Motor neuron (in vitro differentiated cells): ENCODE results near the gene PSMD4. TPM values are rescaled to one million over a fixed set of nuclear protein-coding genes. Genes with fewer than 3 reads are reported as not detected.

Experiments
- ATAC-seq, 8 experiments: fragments of 200-7000 bp; cut with Tn5 transposase; replicated peaks in 6 of 8; 2 replicates each; pipeline ENCODE4 v1.8.0; 2021; ENCODE audit warnings: mild to moderate bottlenecking in 8 of 8, moderate library complexity in 8 of 8
- H3K27ac ChIP-seq, 2 donors: fragments of 250-450 bp; sonication (Bioruptor Pico); 2 replicates each; pipeline ENCODE4 v1.9.0; 2021; ENCODE audit warnings: antibody characterized with exemption in 2 of 2, mild to moderate bottlenecking in 2 of 2, moderate library complexity in 1 of 2
- H3K4me1 ChIP-seq, 2 donors: fragments of 250-450 bp; sonication (Bioruptor Pico); replicated peaks in 1 of 2; 2 replicates each; pipeline ENCODE4 v1.6.1; 2021; ENCODE audit warnings: antibody characterized with exemption in 2 of 2, mild to moderate bottlenecking in 2 of 2, moderate library complexity in 1 of 2
- H3K4me3 ChIP-seq, 5 donors: fragments of 250-450 bp; sonication (Bioruptor Pico); 2 replicates each; pipeline ENCODE4 v1.9.0; 2021; ENCODE audit warnings: antibody characterized with exemption in 5 of 5, mild to moderate bottlenecking in 5 of 5, moderate library complexity in 4 of 5
- WGBS, 10 experiments: fragments of 450-650 bp; shearing (Covaris generic); methylation state at CpG; one replicate each; pipeline ENCODE4 v1.0.0; 2022; 5-methylcytosine and 5-hydroxymethylcytosine counted together
- in situ Hi-C, 9 experiments: fragments of 400-800 bp; cut with MboI; loops; one replicate each; pipeline ENCODE4 v1.15.0; 2021; ENCODE audit warnings: low sequenced_read_pairs in 9 of 9, low pct_unique_long_range_greater_than_20kb in 2 of 9; ENCODE audit not compliant: unreplicated experiment in 9 of 9
- total RNA-seq, 8 experiments: library from RNA; unstranded; fragments of 300-600 nt; gene quantifications; 2 replicates each; pipeline versions ENCODE4 v1.2.3 to v1.2.4, GENCODE V29; 2022

Gene PSMD4
- total RNA-seq, 8 experiments from 2014 or later, result 187 to 376 (median 247) TPM

- peaks cover 9 to 10% of the 10 kb centered on the region in 2 donors for H3K4me1 ChIP-seq
- 0 to 2% (median 0%) methylated on average over 3 to 10 of the region's 74 CpGs; no CpG with 5 or more reads in 5 of the 10 experiments for WGBS, 10 experiments
- H3K4me3 ChIP-seq, result peak within 1 kb of the TSS; percentile 53 to 85 (median 59)
- in situ Hi-C loops, result no loop called here
- H3K27ac ChIP-seq, result peak within 1 kb of the TSS; percentile 93 to 95
- peak; percentile 81 to 93 (median 92) for ATAC-seq
These were observed 27.7 kb downstream of the PSMD4 start, which contains the start of gene ZNF687 for GRCh38 chr1:151281969-151282882. ZNF687 (plus strand) TSS chr1:151282299; CDS start chr1:151286292, 3,993 bp downstream.

DNA sequence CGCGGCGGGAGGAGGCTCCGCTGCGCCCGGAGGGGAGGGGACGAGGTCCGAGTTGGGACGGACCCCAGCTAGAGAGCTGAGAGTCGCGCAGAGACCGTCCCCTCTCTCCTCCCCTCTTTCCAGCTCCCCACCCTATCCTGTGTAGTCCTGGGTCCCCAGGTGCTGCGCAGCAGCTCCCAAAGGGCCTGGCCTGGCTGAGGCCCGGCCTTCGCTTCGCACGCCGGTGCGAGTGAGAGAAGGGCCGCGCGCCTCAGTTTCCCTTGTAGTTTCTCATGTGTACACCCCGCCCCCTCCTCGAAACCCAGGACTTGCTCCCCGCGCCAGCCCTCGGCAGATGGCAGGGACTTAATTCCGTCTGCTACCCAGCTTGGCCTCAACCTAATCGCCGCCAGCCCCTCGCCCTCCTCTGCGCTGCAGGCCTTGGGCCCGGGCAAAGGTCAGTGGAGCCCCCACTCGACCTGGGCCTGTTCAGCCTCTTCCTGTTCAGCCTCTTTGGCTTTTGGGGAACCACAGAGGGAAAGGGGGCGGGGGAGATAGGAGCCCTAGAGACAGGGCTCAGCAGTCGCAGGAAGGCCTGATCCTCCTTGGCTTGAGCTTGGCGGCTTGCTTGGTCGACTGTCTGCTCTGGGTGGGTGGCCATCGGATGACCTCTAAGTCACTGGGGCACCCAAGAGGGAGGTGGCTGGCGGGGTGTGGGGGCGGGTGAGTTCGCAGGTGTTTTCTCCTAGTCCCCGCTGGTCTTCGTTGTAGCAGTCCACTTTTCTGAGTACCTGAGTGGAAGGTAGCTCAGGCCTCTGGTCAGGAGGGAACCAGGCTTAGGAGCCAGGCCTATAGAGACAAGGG is 28.6 kb downstream of the PSMD4 start:
- H3K27ac ChIP-seq, result peak overlapping the region; percentile 70 to 84
- ATAC-seq, result no peak
- in situ Hi-C loops, result no loop called here
- WGBS, 10 experiments, result 0 to 3% (median 1%) methylated on average over 5 to 6 of the region's 44 CpGs; no CpG with 5 or more reads in 6 of the 10 experiments
- H3K4me1 ChIP-seq, result peaks cover 9 to 10% of the 10 kb centered on the region in 2 donors
- H3K4me3 ChIP-seq, result peak overlapping the region; percentile 53 to 85 (median 59)

DNA sequence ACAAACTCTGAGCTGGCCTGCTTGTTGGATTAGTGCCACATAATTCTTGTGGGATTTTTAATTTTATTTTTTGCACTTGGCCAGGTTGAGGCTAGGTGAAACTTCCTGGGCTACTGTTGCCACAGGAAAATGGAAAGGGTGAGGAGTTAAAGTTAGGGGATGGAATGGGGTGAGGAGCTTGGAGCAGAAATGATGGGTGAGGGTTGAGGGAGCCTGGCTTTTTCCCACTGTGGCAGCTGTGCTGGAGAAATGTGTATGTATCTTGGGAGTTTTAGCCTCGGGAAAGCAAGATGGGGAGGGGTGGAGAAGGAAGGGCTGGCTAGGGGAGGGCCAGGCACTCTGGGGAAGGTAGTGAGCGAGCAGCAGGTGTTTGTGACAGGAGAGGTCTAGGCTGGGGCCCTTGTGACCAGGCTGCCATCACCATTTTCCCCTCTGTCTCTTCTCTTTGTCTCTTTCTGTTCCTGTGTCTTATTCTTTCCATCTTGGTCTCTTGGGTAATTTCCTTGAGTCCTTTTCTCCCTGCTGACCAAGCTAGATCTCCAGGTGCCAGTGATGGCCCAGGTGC is 29.6 kb downstream of the PSMD4 start:
- in situ Hi-C loops, result no loop called here
- peaks cover 9 to 10% of the 10 kb centered on the region in 2 donors for H3K4me1 ChIP-seq
- ATAC-seq, result no peak
- H3K27ac ChIP-seq, result no peak overlapping the region
- peak overlapping the region in 3 of 5 donors; percentile 53 to 85 (median 59) for H3K4me3 ChIP-seq
- WGBS, 10 experiments, result 0 to 86% (median 39%) methylated on average over 1 of the region's 2 CpGs; no CpG with 5 or more reads in 6 of the 10 experiments

GRCh38 chr1:151286619-151287340 is 32.2 kb downstream of the PSMD4 start:
- ATAC-seq, result no peak
- H3K27ac ChIP-seq, result no peak overlapping the region
- in situ Hi-C loops, result no loop called here

GRCh38 chr1:151287341-151287699 is 32.8 kb downstream of the PSMD4 start:
- H3K4me1 ChIP-seq, result peaks cover 9 to 10% of the 10 kb centered on the region in 2 donors
- WGBS, 10 experiments, result 83 to 100% (median 100%) methylated on average over 1 to 5 of the region's 7 CpGs; no CpG with 5 or more reads in 5 of the 10 experiments
- no peak overlapping the region for H3K4me3 ChIP-seq
- no peak overlapping the region for H3K27ac ChIP-seq
- no peak for ATAC-seq
- in situ Hi-C loops, result no loop called here

More at GRCh38 chr1:151286619-151287340, 32.2 kb downstream of the PSMD4 start:
- Histone ChIP-seq H3K4me1 (peaks cover 9 to 10% of the 10 kb centered on the region in 2 donors), H3K4me3 (no peak overlapping the region)
- 90 to 100% (median 93%) methylated on average over 1 to 10 of the region's 10 CpGs; no CpG with 5 or more reads in 5 of the 10 experiments for WGBS, 10 experiments

- no peak for ATAC-seq
- H3K4me3 ChIP-seq, result no peak overlapping the region
- in situ Hi-C loops, result no loop called here
- no peak overlapping the region for H3K27ac ChIP-seq
- WGBS, 10 experiments, result 67 to 100% (median 95%) methylated on average over 1 to 16 of the region's 22 CpGs; no CpG with 5 or more reads in 3 of the 10 experiments
- H3K4me1 ChIP-seq, result peaks cover 9 to 10% of the 10 kb centered on the region in 2 donors
These were observed 33.4 kb downstream of the PSMD4 start for GRCh38 chr1:151287767-151288500.

DNA sequence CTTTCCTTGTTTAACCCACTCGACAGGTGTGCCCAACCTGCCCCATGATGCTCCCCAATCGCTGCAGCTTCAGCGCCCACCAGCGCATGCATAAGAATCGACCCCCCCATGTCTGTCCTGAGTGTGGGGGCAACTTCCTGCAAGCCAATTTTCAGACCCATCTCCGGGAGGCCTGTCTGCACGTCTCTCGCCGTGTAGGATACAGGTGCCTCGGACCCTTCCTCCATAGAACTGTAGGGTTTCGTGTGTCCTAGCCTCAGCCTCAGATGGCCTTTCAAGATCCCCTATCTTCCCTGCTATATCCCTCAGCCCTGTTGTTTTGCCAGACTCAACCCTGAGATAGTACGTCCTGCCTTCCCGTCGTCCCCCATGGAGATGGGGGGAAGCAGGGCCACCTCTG is 34.0 kb downstream of the PSMD4 start:
- in situ Hi-C loops, result no loop called here
- 80 to 100% (median 91%) methylated on average over 1 to 8 of the region's 14 CpGs; no CpG with 5 or more reads in 4 of the 10 experiments for WGBS, 10 experiments
- H3K27ac ChIP-seq, result no peak overlapping the region
- peaks cover 6 to 10% of the 10 kb centered on the region in 2 donors for H3K4me1 ChIP-seq
- no peak for ATAC-seq
- no peak overlapping the region for H3K4me3 ChIP-seq

- WGBS, 10 experiments, result 50 to 100% (median 100%) methylated on average over 1 to 2 of the region's 18 CpGs; no CpG with 5 or more reads in 7 of the 10 experiments
- ATAC-seq, result peak in 1 of 8 experiments; percentile 5
- Histone ChIP-seq H3K4me3 (no peak overlapping the region), H3K27ac (no peak overlapping the region), H3K4me1 (peaks cover 8 to 10% of the 10 kb centered on the region in 2 donors)
- in situ Hi-C loops, result no loop called here
These were observed 34.8 kb downstream of the PSMD4 start for GRCh38 chr1:151289080-151289935.

- in situ Hi-C loops, result no loop called here
- ATAC-seq, result no peak
- peaks cover 16 to 17% of the 10 kb centered on the region in 2 donors for H3K4me1 ChIP-seq
- H3K27ac ChIP-seq, result no peak overlapping the region
- H3K4me3 ChIP-seq, result no peak overlapping the region
- 92 to 100% (median 100%) methylated on average over 1 to 16 of the region's 21 CpGs; no CpG with 5 or more reads in 4 of the 10 experiments for WGBS, 10 experiments
These were observed 35.6 kb downstream of the PSMD4 start for GRCh38 chr1:151289991-151290708.

DNA sequence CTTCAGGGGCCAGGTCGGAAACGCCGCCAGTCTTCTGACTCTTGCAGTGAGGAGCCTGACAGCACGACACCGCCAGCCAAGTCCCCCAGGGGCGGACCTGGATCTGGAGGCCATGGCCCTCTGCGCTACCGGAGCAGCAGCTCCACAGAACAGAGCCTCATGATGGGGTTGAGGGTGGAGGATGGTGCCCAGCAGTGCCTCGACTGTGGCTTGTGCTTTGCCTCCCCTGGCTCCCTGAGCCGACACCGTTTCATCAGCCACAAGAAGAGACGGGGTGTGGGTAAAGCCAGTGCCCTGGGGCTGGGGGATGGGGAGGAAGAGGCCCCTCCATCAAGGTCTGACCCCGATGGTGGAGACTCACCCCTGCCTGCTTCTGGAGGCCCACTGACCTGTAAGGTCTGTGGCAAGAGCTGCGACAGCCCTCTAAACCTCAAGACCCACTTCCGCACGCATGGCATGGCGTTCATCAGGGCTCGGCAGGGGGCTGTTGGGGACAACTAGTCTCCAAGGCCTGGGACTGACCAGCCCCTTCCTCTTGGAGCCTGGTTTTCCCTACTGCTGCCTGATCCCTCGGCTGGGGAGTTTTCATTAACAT is 36.3 kb downstream of the PSMD4 start:
- Histone ChIP-seq H3K4me1 (peaks cover 22 to 23% of the 10 kb centered on the region in 2 donors), H3K4me3 (no peak overlapping the region), H3K27ac (no peak overlapping the region)
- WGBS, 10 experiments, result 40 to 100% (median 85%) methylated on average over 1 to 7 of the region's 19 CpGs; no CpG with 5 or more reads in 4 of the 10 experiments
- ATAC-seq, result no peak
- in situ Hi-C loops, result no loop called here
